OCI-LY1 (cell line): ENCODE data around the gene EIF2B1.

Experiments used
- H2AFZ ChIP-seq: fragments of 200-600 bp; sonication (generic), shearing (Covaris generic); 2 replicates; pipeline ENCODE4 v1.6.0; 2014; ENCODE audit warnings: antibody characterized with exemption, mild to moderate bottlenecking, low read length
- H3F3A ChIP-seq: fragments of 200-600 bp; sonication (generic), shearing (Covaris generic); 2 replicates; pipeline ENCODE4 v1.6.0; 2014; ENCODE audit warnings: mild to moderate bottlenecking, antibody characterized with exemption, low read length, moderate library complexity; ENCODE audit not compliant: insufficient read depth
- H3K27ac ChIP-seq: fragments of 200-600 bp; sonication (generic); 2 replicates; pipeline ENCODE4 v1.5.1; 2014; ENCODE audit warnings: low read length, mixed run types, mild to moderate bottlenecking, low read depth; ENCODE audit not compliant: poor library complexity, severe bottlenecking
- H3K27me3 ChIP-seq: fragments of 200-600 bp; sonication (generic); 2 replicates; pipeline ENCODE4 v1.6.0; 2014; ENCODE audit warnings: antibody characterized with exemption, mild to moderate bottlenecking, low read length, moderate library complexity; ENCODE audit not compliant: insufficient read depth
- H3K36me3 ChIP-seq: fragments of 200-600 bp; sonication (generic); 2 replicates; pipeline ENCODE4 v1.6.1; 2014; ENCODE audit warnings: mild to moderate bottlenecking, antibody characterized with exemption, low read length, moderate library complexity, mixed read lengths; ENCODE audit not compliant: insufficient read depth
- H3K4me1 ChIP-seq: fragments of 200-600 bp; sonication (generic); 2 replicates; pipeline ENCODE4 v1.5.1; 2014; ENCODE audit warnings: mild to moderate bottlenecking, low read length, moderate library complexity; ENCODE audit not compliant: insufficient read depth, severe bottlenecking
- H3K4me2 ChIP-seq: fragments of 200-600 bp; sonication (generic), shearing (Covaris generic); 2 replicates; pipeline ENCODE4 v1.6.1; 2014; ENCODE audit warnings: low read length
- H3K4me3 ChIP-seq: fragments of 200-600 bp; sonication (generic); 2 replicates; pipeline ENCODE4 v1.5.1; 2014; ENCODE audit warnings: low read length, low read depth, mild to moderate bottlenecking, mixed read lengths; ENCODE audit not compliant: poor library complexity, severe bottlenecking
- H3K79me2 ChIP-seq: fragments of 200-600 bp; shearing (Covaris generic); 2 replicates; pipeline ENCODE4 v1.6.1; 2016; ENCODE audit warnings: mixed run types, low read length, mixed read lengths; ENCODE audit not compliant: insufficient read depth
- H3K9ac ChIP-seq: fragments of 200-600 bp; sonication (generic), shearing (Covaris generic); 2 replicates; pipeline ENCODE4 v1.6.1; 2014; ENCODE audit warnings: mild to moderate bottlenecking, low read length, mixed read lengths
- H3K9me2 ChIP-seq: fragments of 200-600 bp; sonication (generic), shearing (Covaris generic); 2 replicates; pipeline ENCODE4 v1.6.1; 2014; ENCODE audit warnings: low read depth, mild to moderate bottlenecking, low read length, mixed read lengths
- H3K9me3 ChIP-seq: fragments of 200-600 bp; shearing (Covaris generic); 2 replicates; pipeline ENCODE4 v1.6.1; 2014; ENCODE audit warnings: low read length, mixed read lengths
- H4K20me1 ChIP-seq: fragments of 200-600 bp; sonication (generic), shearing (Covaris generic); 2 replicates; pipeline ENCODE4 v1.6.0; 2016; ENCODE audit warnings: mild to moderate bottlenecking, low read length; ENCODE audit not compliant: insufficient read depth
- EZH2 ChIP-seq: fragments of 200-600 bp; sonication (generic), shearing (Covaris generic); IDR thresholded peaks from 2 replicates; pipeline ENCODE4 v1.8.0; 2017; ENCODE audit warnings: borderline replicate concordance, mixed run types, mild to moderate bottlenecking, antibody characterized with exemption, low read length, moderate library complexity, mixed read lengths
- TF ChIP-seq, protein P1 (sequence below): fragments of 200-600 bp; sonication (generic), shearing (Covaris generic); IDR thresholded peaks from 2 replicates; pipeline ENCODE4 v1.5.1; 2017; ENCODE audit warnings: mild to moderate bottlenecking, antibody characterized with exemption, low read length, moderate library complexity, mixed read lengths

The EIF2B1 gene

DNA sequence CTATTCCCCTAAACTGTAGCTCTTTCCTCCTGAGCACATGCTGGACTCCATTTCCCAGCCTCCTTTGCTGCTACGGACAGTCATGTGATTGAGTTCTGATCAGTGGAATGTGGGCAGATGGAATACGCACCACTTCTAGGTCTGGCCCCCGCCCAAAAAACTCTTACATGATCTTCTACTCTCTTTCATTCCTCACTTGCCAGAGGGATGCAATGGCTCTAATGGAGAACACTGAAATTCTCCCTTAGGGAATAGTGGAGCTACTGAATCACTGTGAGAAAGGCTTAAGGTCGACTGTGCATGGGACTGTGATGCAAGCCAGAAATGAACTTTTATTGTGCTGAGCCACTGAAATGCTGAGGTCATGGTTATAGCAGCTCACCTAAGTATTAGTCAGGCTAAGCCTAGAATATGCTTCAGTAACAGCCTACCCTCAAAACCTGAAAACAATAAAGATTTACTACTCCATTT is 62.1 kb downstream of the EIF2B1 start:
- H3K9me2 ChIP-seq, result no peaks in the 10 kb centered on the region
- no peaks in the 10 kb centered on the region for H3K4me1 ChIP-seq
- H4K20me1 ChIP-seq, result no peaks in the 10 kb centered on the region
- no peak for TF ChIP-seq EZH2
- TF ChIP-seq, protein P1, sequence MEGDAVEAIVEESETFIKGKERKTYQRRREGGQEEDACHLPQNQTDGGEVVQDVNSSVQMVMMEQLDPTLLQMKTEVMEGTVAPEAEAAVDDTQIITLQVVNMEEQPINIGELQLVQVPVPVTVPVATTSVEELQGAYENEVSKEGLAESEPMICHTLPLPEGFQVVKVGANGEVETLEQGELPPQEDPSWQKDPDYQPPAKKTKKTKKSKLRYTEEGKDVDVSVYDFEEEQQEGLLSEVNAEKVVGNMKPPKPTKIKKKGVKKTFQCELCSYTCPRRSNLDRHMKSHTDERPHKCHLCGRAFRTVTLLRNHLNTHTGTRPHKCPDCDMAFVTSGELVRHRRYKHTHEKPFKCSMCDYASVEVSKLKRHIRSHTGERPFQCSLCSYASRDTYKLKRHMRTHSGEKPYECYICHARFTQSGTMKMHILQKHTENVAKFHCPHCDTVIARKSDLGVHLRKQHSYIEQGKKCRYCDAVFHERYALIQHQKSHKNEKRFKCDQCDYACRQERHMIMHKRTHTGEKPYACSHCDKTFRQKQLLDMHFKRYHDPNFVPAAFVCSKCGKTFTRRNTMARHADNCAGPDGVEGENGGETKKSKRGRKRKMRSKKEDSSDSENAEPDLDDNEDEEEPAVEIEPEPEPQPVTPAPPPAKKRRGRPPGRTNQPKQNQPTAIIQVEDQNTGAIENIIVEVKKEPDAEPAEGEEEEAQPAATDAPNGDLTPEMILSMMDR, result no peak
- H3K27ac ChIP-seq, result no peak overlapping the region
- H3K9me3 ChIP-seq, result peaks cover 4% of the 10 kb centered on the region; the same call in 1 of the 2 replicates
- H3K27me3 ChIP-seq, result no peaks in the 10 kb centered on the region; the same call in 1 of the 2 replicates
- no peak overlapping the region for H3K9ac ChIP-seq
- no peaks in the 10 kb centered on the region for H3K79me2 ChIP-seq
- no peaks in the 10 kb centered on the region; the same call in 1 of the 2 replicates for H3K36me3 ChIP-seq
- no peaks in the 10 kb centered on the region for H3F3A ChIP-seq
- peak overlapping the region; percentile 45; the same call in 1 of the 2 replicates for H3K4me2 ChIP-seq
- H2AFZ ChIP-seq, result no peak overlapping the region; the same call in 1 of the 2 replicates
- no peak overlapping the region for H3K4me3 ChIP-seq
